DND-41 (cell line): ENCODE results near the gene UNC5CL.

Source experiments
- EZH2 ChIP-seq: IDR thresholded peaks from 3 replicates; pipeline ENCODE4 v1.6.1; 2012; ENCODE audit warnings: borderline replicate concordance, low read depth, mild to moderate bottlenecking, moderate library complexity, low read length, inconsistent platforms; ENCODE audit not compliant: severe bottlenecking
- TF ChIP-seq, protein P1 (sequence below): IDR thresholded peaks from 2 replicates; pipeline ENCODE4 v1.5.1; 2012; ENCODE audit warnings: borderline replicate concordance, low read length, moderate library complexity, mild to moderate bottlenecking; ENCODE audit not compliant: poor library complexity, severe bottlenecking; ENCODE audit errors: extremely low read depth

DNA sequence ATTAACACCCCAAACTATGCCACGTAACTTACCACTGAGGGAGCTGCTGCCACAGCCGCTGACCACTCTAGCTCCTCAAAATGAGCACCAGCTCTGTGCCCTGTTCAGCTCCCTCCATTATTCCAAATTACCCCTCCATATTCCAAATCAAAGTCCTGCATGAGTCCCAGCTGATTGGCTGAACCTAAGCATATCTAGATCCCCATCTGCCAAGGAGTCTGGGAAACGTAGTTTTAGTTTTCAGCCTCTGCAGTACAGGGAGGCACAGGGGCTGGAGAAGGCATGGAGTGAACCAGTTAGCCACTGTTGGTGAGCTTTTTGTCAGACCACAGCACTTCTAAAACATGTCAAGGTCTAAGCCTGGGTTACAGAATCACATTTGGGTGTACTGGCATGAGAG is 15.9 kb downstream of the UNC5CL start:
- TF ChIP-seq EZH2 = no peak
- TF ChIP-seq, protein P1, sequence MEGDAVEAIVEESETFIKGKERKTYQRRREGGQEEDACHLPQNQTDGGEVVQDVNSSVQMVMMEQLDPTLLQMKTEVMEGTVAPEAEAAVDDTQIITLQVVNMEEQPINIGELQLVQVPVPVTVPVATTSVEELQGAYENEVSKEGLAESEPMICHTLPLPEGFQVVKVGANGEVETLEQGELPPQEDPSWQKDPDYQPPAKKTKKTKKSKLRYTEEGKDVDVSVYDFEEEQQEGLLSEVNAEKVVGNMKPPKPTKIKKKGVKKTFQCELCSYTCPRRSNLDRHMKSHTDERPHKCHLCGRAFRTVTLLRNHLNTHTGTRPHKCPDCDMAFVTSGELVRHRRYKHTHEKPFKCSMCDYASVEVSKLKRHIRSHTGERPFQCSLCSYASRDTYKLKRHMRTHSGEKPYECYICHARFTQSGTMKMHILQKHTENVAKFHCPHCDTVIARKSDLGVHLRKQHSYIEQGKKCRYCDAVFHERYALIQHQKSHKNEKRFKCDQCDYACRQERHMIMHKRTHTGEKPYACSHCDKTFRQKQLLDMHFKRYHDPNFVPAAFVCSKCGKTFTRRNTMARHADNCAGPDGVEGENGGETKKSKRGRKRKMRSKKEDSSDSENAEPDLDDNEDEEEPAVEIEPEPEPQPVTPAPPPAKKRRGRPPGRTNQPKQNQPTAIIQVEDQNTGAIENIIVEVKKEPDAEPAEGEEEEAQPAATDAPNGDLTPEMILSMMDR = no peak
